ENCODE measurements around the gene GIT2.

GIT2 gene

GRCh38 chr12:110001596-110001995 is 5.4 kb upstream of the GIT2 start:
- TF ChIP-seq TAF1 (IDR thresholded peaks at IDR 0.05; ENCODE audit: borderline replicate concordance, low read depth, low read length), result no peak
- TF ChIP-seq POLR2AphosphoS5 (IDR thresholded peaks at IDR 0.05; ENCODE audit: low read depth, low read length), result no peak
- FAIRE-seq (no peak), DNase-seq (ENCODE audit: insufficient read length) (no peak)

GRCh38 chr12:109999983-110000505 is 3.9 kb upstream of the GIT2 start:
- DNase-seq (ENCODE audit: insufficient read length), result no peak
- FAIRE-seq, result no peak
- TF ChIP-seq TAF1 (IDR thresholded peaks at IDR 0.05; ENCODE audit: borderline replicate concordance, low read depth, low read length) (no peak), POLR2A (IDR thresholded peaks at IDR 0.05; ENCODE audit: low read depth, low read length) (no peak), POLR2AphosphoS5 (IDR thresholded peaks at IDR 0.05; ENCODE audit: low read depth, low read length) (no peak)

- DNase-seq (ENCODE audit: insufficient read length) (no peak), FAIRE-seq (no peak)
- no peak for TF ChIP-seq POLR2A (IDR thresholded peaks at IDR 0.05; ENCODE audit: low read depth, low read length)
- no peak for TF ChIP-seq POLR2AphosphoS5 (IDR thresholded peaks at IDR 0.05; ENCODE audit: low read depth, low read length)
- TF ChIP-seq TAF1 (IDR thresholded peaks at IDR 0.05; ENCODE audit: borderline replicate concordance, low read depth, low read length), result no peak
These were observed 3.4 kb upstream of the GIT2 start for GRCh38 chr12:109999649-109999971.

GRCh38 chr12:109998904-109999648 is 2.9 kb upstream of the GIT2 start, which contains the start of gene ANKRD13A:
ANKRD13A (plus strand) TSS chr12:109999430; CDS start chr12:109999689, 259 bp downstream.
- TF ChIP-seq POLR2AphosphoS5 (IDR thresholded peaks at IDR 0.05; ENCODE audit: low read depth, low read length) (peak; percentile 94), POLR2A (IDR thresholded peaks at IDR 0.05; ENCODE audit: low read depth, low read length) (peak; percentile 98), TAF1 (IDR thresholded peaks at IDR 0.05; ENCODE audit: borderline replicate concordance, low read depth, low read length) (peak; percentile 99)
- FAIRE-seq (peak; percentile 87), DNase-seq (ENCODE audit: insufficient read length) (peak; percentile 66)

- DNase-seq (ENCODE audit: insufficient read length) (no peak), FAIRE-seq (no peak)
- TF ChIP-seq POLR2AphosphoS5 (IDR thresholded peaks at IDR 0.05; ENCODE audit: low read depth, low read length) (no peak), TAF1 (IDR thresholded peaks at IDR 0.05; ENCODE audit: borderline replicate concordance, low read depth, low read length) (no peak), POLR2A (IDR thresholded peaks at IDR 0.05; ENCODE audit: low read depth, low read length) (no peak)
These were observed 2.2 kb upstream of the GIT2 start for GRCh38 chr12:109998241-109998903.

- TF ChIP-seq POLR2AphosphoS5 (IDR thresholded peaks at IDR 0.05; ENCODE audit: low read depth, low read length) (no peak), POLR2A (IDR thresholded peaks at IDR 0.05; ENCODE audit: low read depth, low read length) (no peak), TAF1 (IDR thresholded peaks at IDR 0.05; ENCODE audit: borderline replicate concordance, low read depth, low read length) (no peak)
- no peak for DNase-seq (ENCODE audit: insufficient read length)
- FAIRE-seq, result no peak
These were observed 1.2 kb upstream of the GIT2 start for GRCh38 chr12:109997393-109997792.

- FAIRE-seq (no peak), DNase-seq (ENCODE audit: insufficient read length) (no peak)
- no peak for TF ChIP-seq TAF1 (IDR thresholded peaks at IDR 0.05; ENCODE audit: borderline replicate concordance, low read depth, low read length)
- TF ChIP-seq POLR2AphosphoS5 (IDR thresholded peaks at IDR 0.05; ENCODE audit: low read depth, low read length), result no peak
- no peak for TF ChIP-seq POLR2A (IDR thresholded peaks at IDR 0.05; ENCODE audit: low read depth, low read length)
These were observed 300 bp upstream of the GIT2 start for GRCh38 chr12:109996483-109996853.

- DNase-seq (ENCODE audit: insufficient read length) (no peak), FAIRE-seq (no peak)
- TF ChIP-seq TAF1 (IDR thresholded peaks at IDR 0.05; ENCODE audit: borderline replicate concordance, low read depth, low read length), result no peak
- no peak for TF ChIP-seq POLR2AphosphoS5 (IDR thresholded peaks at IDR 0.05; ENCODE audit: low read depth, low read length)
- TF ChIP-seq POLR2A (IDR thresholded peaks at IDR 0.05; ENCODE audit: low read depth, low read length), result no peak
These were observed 845 bp downstream of the GIT2 start for GRCh38 chr12:109995361-109995685.

- DNase-seq (ENCODE audit: insufficient read length), result no peak
- TF ChIP-seq POLR2AphosphoS5 (IDR thresholded peaks at IDR 0.05; ENCODE audit: low read depth, low read length), result no peak
- TF ChIP-seq POLR2A (IDR thresholded peaks at IDR 0.05; ENCODE audit: low read depth, low read length), result no peak
- TF ChIP-seq TAF1 (IDR thresholded peaks at IDR 0.05; ENCODE audit: borderline replicate concordance, low read depth, low read length), result no peak
- no peak for FAIRE-seq
These were observed 1.6 kb downstream of the GIT2 start for GRCh38 chr12:109994401-109995175.

- TF ChIP-seq POLR2AphosphoS5 (IDR thresholded peaks at IDR 0.05; ENCODE audit: low read depth, low read length), result no peak
- TF ChIP-seq TAF1 (IDR thresholded peaks at IDR 0.05; ENCODE audit: borderline replicate concordance, low read depth, low read length), result no peak
- no peak for TF ChIP-seq POLR2A (IDR thresholded peaks at IDR 0.05; ENCODE audit: low read depth, low read length)
- FAIRE-seq (no peak), DNase-seq (ENCODE audit: insufficient read length) (no peak)
These were observed 3.1 kb downstream of the GIT2 start for GRCh38 chr12:109993091-109993490.

GRCh38 chr12:109991586-109991985 is 4.6 kb downstream of the GIT2 start:
- no peak for TF ChIP-seq TAF1 (IDR thresholded peaks at IDR 0.05; ENCODE audit: borderline replicate concordance, low read depth, low read length)
- no peak for TF ChIP-seq POLR2AphosphoS5 (IDR thresholded peaks at IDR 0.05; ENCODE audit: low read depth, low read length)
- TF ChIP-seq POLR2A (IDR thresholded peaks at IDR 0.05; ENCODE audit: low read depth, low read length), result no peak
- DNase-seq (ENCODE audit: insufficient read length), result no peak
- FAIRE-seq, result no peak
